ENCODE measurements around the gene RGP1. TPM values are rescaled to one million over a fixed set of nuclear protein-coding genes. Genes with fewer than 3 reads are reported as not detected.

Gene RGP1
- total and polyA plus RNA-seq, 9 of the 15 experiments (the other 6 are each of a cell fraction or from before 2014, with no cell fraction given), result 0.42 to 13.8 (median 6.7) TPM

GRCh38 chr9:35738186-35738585 lies 10.9 kb upstream of the RGP1 start:
- H3K27ac ChIP-seq (ENCODE audit: extremely low read depth, low read depth, low read length), result no peak overlapping the region
- FAIRE-seq, result no peak
- peaks cover 90% of the 10 kb centered on the region for H3K36me3 ChIP-seq (ENCODE audit: control insufficient read depth, insufficient read depth, low read length)
- no peak overlapping the region for H3K4me3 ChIP-seq
- peaks cover 3 to 8% of the 10 kb centered on the region in 2 experiments; a peak in 3 of 5 replicates for H3K4me1 ChIP-seq (replicated peaks in 1 of 2; ENCODE audit: control insufficient read depth in 2 of 2, insufficient read depth in 2 of 2, low read length in 2 of 2)
- no peak for DNase-seq (ENCODE audit: extremely low read depth in 1 of 4, low spot score in 3 of 4)
- H3K9me3 ChIP-seq (replicated peaks; ENCODE audit: control insufficient read depth, insufficient read depth, low read depth, low read length), result no peaks in the 10 kb centered on the region
- in situ Hi-C loops (cut with MboI) (no loop called here), intact Hi-C loops (cut with micrococcal nuclease) (loop anchor here (5.0 to 10.0 kb wide), 2 partner anchors 39 to 77 kb away; partner anchors contain the start of genes HINT2 and SPAG8)
- WGBS (ENCODE audit: insufficient coverage, low coverage, missing lambda C conversion rate), result 71% methylated on average over 4 of the region's 4 CpGs
- no TSS peak for BruUV-seq (replicated peaks)
- H4K20me1 ChIP-seq (replicated peaks; ENCODE audit: control insufficient read depth, insufficient read depth, low read length), result no peaks in the 10 kb centered on the region
- no peaks in the 10 kb centered on the region for H3K27me3 ChIP-seq (ENCODE audit: control insufficient read depth in 2 of 2, insufficient read depth in 2 of 2, low read length in 2 of 2)
- ChIA-PET POLR2A (interaction anchor here (1.0 to 4.8 kb wide), 4 partner anchors 9 to 18 kb away, joined by 4 to 21 read pairs (median 8); partner anchors contain the start of gene MSMP), CTCF (ENCODE audit: low intra/inter-chr PET ratio) (interaction anchor here (1.0 kb wide), 1 partner anchor 145 kb away, joined by 3 read pairs; no protein-coding TSS in a partner anchor)
- ATAC-seq, result no peak
- H3K79me2 ChIP-seq (ENCODE audit: control insufficient read depth, insufficient read depth, low read length), result peaks cover 20% of the 10 kb centered on the region
- no peaks in the 10 kb centered on the region for H3K9me1 ChIP-seq (ENCODE audit: control insufficient read depth, insufficient read depth, low read length)
- no peak overlapping the region for H3K4me2 ChIP-seq (ENCODE audit: insufficient read depth, low read length)
- no peak overlapping the region for H3K9ac ChIP-seq (ENCODE audit: insufficient read depth in 1 of 2, low read depth in 2 of 2, low read length in 2 of 2)
- H2AFZ ChIP-seq (ENCODE audit: low read depth, low read length), result no peak overlapping the region
- TF ChIP-seq THAP7 (CRISPR knock-in tag; IDR thresholded peaks at IDR 0.05) (no peak), MEF2A (IDR thresholded peaks at IDR 0.05; ENCODE audit: control insufficient read depth, low read depth, low read length) (no peak), BRD4 (IDR thresholded peaks at IDR 0.05) (no peak), CBFA2T3 (IDR thresholded peaks at IDR 0.05) (no peak), GABPB2 (CRISPR knock-in tag; conservative IDR thresholded peaks at IDR 0.05) (no peak), CREBBP (IDR thresholded peaks at IDR 0.05; ENCODE audit: low read depth, low read length) (no peak), ZNF830 (CRISPR knock-in tag; IDR thresholded peaks at IDR 0.05) (no peak), MXI1 (IDR thresholded peaks at IDR 0.05; ENCODE audit: low read depth, low read length) (no peak), THAP12 (CRISPR knock-in tag; IDR thresholded peaks at IDR 0.05) (no peak), UBTF (IDR thresholded peaks at IDR 0.05; ENCODE audit: borderline replicate concordance in 1 of 2, low read depth in 2 of 2, low read length in 2 of 2) (no peak), ZNF212 (CRISPR knock-in tag; IDR thresholded peaks at IDR 0.05) (no peak), BMI1 (IDR thresholded peaks at IDR 0.05; ENCODE audit: low read length) (no peak), ZNF121 (CRISPR knock-in tag; conservative IDR thresholded peaks at IDR 0.05) (no peak), LARP7 (IDR thresholded peaks at IDR 0.05) (no peak), ATF1 (CRISPR knock-in tag; IDR thresholded peaks at IDR 0.05) (no peak), ATF1 (tag; IDR thresholded peaks at IDR 0.05) (no peak), ZNF655 (CRISPR knock-in tag; IDR thresholded peaks at IDR 0.05) (no peak)
